PC-9 (cell line): ENCODE results near the gene NUP160. TPM values are rescaled to one million over a fixed set of nuclear protein-coding genes. Genes with fewer than 3 reads are reported as not detected.

Experiments used
- BruUV-seq: library from RNA; stranded (reverse); fragments of 400-500 nt; replicated peaks from 2 replicates; lab custom pipeline; 2021; lab: Mats Ljungman, UMichigan
- CTCF ChIA-PET: fragments of 300-600 bp; sonication (Branson Sonifier 250); formaldehyde crosslinking; loops from one replicate; lab custom pipeline; 2022; ENCODE audit warnings: antibody characterized with exemption; lab: Charles Lee
- POLR2A ChIA-PET: fragments of 300-600 bp; sonication (Branson Sonifier 250); formaldehyde crosslinking; loops from one replicate; lab custom pipeline; 2022; ENCODE audit warnings: antibody characterized with exemption; ENCODE audit not compliant: unreplicated experiment; lab: Charles Lee
- DNase-seq, 2 experiments: peaks; one replicate each; pipeline versions ENCODE4 v3.0.0 to v3.0.0-alpha.2; 2015 to 2022; ENCODE audit warnings: mixed read lengths in 1 of 2
- H2AFZ ChIP-seq: fragments of 200-600 bp; sonication (generic); 2 replicates; pipeline ENCODE4 v1.8.1; 2017; ENCODE audit warnings: antibody characterized with exemption
- H3F3A ChIP-seq: fragments of 200-600 bp; sonication (generic); 2 replicates; pipeline ENCODE4 v1.8.1; 2017; ENCODE audit warnings: antibody characterized with exemption, mild to moderate bottlenecking, low read depth; ENCODE audit not compliant: insufficient read depth
- H3K27ac ChIP-seq: fragments of 200-600 bp; sonication (generic); 2 replicates; pipeline ENCODE4 v1.6.1; 2016; ENCODE audit warnings: mixed run types
- H3K27me3 ChIP-seq: fragments of 200-600 bp; sonication (generic); 2 replicates; pipeline ENCODE4 v1.6.1; 2016; ENCODE audit warnings: low read depth, mixed run types; ENCODE audit not compliant: insufficient read depth
- H3K36me3 ChIP-seq: fragments of 200-600 bp; sonication (generic); 2 replicates; pipeline ENCODE4 v1.6.1; 2016; ENCODE audit warnings: low read depth, mixed run types
- H3K4me1 ChIP-seq: fragments of 200-600 bp; sonication (generic); replicated peaks from 2 replicates; pipeline ENCODE4 v1.6.1; 2016; ENCODE audit warnings: mixed run types; ENCODE audit not compliant: insufficient read depth
- H3K4me2 ChIP-seq: fragments of 200-600 bp; sonication (generic); 2 replicates; pipeline ENCODE4 v1.6.1; 2017; ENCODE audit warnings: mixed run types
- H3K4me3 ChIP-seq: fragments of 200-600 bp; sonication (generic); 2 replicates; pipeline ENCODE4 v1.6.1; 2016; ENCODE audit warnings: mixed run types
- H3K79me2 ChIP-seq: fragments of 200-600 bp; sonication (generic); 2 replicates; pipeline ENCODE4 v1.6.1; 2017; ENCODE audit warnings: low read depth, mixed run types
- H3K9me2 ChIP-seq: fragments of 200-600 bp; sonication (generic); 2 replicates; pipeline ENCODE4 v1.8.1; 2017; ENCODE audit warnings: mild to moderate bottlenecking; ENCODE audit not compliant: insufficient read depth
- H3K9me3 ChIP-seq: fragments of 200-600 bp; sonication (generic); 2 replicates; pipeline ENCODE4 v1.8.1; 2016; ENCODE audit warnings: low read depth; ENCODE audit not compliant: insufficient read depth
- H4K20me1 ChIP-seq: fragments of 200-600 bp; sonication (generic); 2 replicates; pipeline ENCODE4 v1.8.1; 2017; ENCODE audit not compliant: insufficient read depth
- CTCF ChIP-seq: fragments of 200-600 bp; sonication (generic); conservative IDR thresholded peaks from 2 replicates; pipeline ENCODE4 v1.6.1; 2017; ENCODE audit warnings: mixed run types, antibody characterized with exemption, mild to moderate bottlenecking, moderate library complexity
- EZH2 ChIP-seq: fragments of 200-600 bp; sonication (generic); IDR thresholded peaks from 2 replicates; pipeline ENCODE4 v1.8.0; 2017; ENCODE audit warnings: antibody characterized with exemption, low read depth
- intact Hi-C: fragments of 100-400 bp; cut with micrococcal nuclease; formaldehyde crosslinking; loops from one replicate; pipeline ENCODE4 v1.10.0; 2022; ENCODE audit not compliant: unreplicated experiment
- total RNA-seq: library from RNA; stranded (reverse); gene quantifications from 2 replicates; pipeline ENCODE4 v1.2.3, GENCODE V29; 2021

NUP160 gene
- total RNA-seq, 1 experiment from 2014 or later: 73.2 TPM

DNA sequence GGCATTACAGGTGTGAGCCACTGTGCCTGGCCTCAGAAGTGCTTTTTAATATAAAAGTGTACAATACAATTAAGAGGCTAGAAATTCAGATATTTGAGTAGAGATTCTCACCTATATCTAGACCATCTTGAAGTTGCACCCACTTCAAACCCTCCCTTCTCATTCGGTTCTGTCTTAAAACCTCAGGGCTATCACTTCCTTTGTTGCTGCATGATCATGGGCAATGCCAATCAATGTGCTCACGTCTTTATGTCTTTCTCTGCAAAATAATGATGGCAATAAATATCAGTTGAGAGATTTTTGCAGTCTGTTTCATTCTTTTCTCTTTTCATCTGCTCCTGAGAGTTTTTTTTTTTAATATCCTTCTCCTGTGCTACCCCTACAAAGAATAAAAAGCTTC lies 9.3 kb upstream of the NUP160 start:
- ChIA-PET POLR2A (no interaction called here), CTCF (interaction anchor here (1.1 kb wide), 1 partner anchor 67 kb away, joined by 3 read pairs; no protein-coding TSS in a partner anchor)
- H3K4me3 ChIP-seq: no peak overlapping the region
- no peaks in the 10 kb centered on the region for H3K79me2 ChIP-seq
- BruUV-seq: no TSS peak
- intact Hi-C loops: no loop called here
- H3K27me3 ChIP-seq: no peaks in the 10 kb centered on the region
- no peaks in the 10 kb centered on the region for H3K36me3 ChIP-seq
- peaks cover 16% of the 10 kb centered on the region for H3K4me1 ChIP-seq
- no peaks in the 10 kb centered on the region for H3K9me2 ChIP-seq
- DNase-seq: no peak
- H3F3A ChIP-seq: 0 out of 2 replicates have a peak, but pooled peaks cover 7% of the 10 kb centered on the region
- no peaks in the 10 kb centered on the region for H3K9me3 ChIP-seq
- no peak overlapping the region for H3K4me2 ChIP-seq
- TF ChIP-seq CTCF: no peak
- TF ChIP-seq EZH2: no peak
- no peaks in the 10 kb centered on the region for H4K20me1 ChIP-seq
- no peak overlapping the region for H2AFZ ChIP-seq
- no peak overlapping the region for H3K27ac ChIP-seq

DNA sequence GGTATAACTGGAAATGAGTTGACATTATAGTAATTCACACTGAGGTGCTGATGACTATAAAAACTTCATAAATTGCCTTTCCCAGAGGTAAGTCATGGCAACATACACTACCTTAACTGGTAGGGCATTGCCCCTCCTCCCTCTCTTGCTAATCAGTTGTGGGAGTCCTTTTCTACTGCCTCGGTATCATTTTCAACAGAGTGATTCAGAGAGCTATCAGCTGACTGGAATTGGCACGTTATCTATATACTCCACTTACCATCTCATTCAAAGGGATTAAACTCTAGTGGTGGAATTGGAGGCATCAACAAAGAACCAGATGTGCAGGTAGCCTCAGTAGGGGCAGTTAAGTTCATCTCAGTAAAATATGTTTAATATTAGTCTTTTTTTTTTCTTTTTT lies 8.0 kb upstream of the NUP160 start:
- CTCF ChIA-PET: interaction anchor here (0.7 kb wide), 1 partner anchor 121 kb away, joined by 13 read pairs; no protein-coding TSS in a partner anchor

DNA sequence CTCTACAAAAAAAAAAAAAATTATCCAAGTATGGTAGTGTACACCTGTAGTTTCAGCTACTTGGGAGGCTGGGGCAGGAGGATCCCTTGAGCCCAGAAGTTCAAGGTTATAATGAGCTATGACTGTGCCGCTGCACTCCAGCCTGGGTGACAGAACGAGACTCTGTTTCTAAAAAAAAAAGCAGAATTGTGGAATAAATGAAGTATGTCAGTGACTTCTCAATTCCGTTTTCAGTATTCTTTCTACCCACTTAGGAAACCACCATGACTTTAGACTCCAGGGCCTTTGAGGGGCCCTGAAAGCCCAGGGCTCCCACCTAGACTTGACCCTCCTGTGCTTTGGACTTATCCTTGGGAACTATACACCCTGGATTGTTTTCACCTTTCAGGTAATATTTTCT lies 6.5 kb upstream of the NUP160 start:
- Histone ChIP-seq H3K4me1 (peaks cover under 1% of the 10 kb centered on the region), H3K9me2 (no peaks in the 10 kb centered on the region), H3F3A (0 out of 2 replicates have a peak, but pooled peaks cover 7% of the 10 kb centered on the region), H3K36me3 (no peaks in the 10 kb centered on the region), H3K27ac (no peak overlapping the region), H3K4me3 (no peak overlapping the region), H3K9me3 (no peaks in the 10 kb centered on the region), H4K20me1 (no peaks in the 10 kb centered on the region), H3K79me2 (no peaks in the 10 kb centered on the region), H2AFZ (no peak overlapping the region), H3K27me3 (no peaks in the 10 kb centered on the region), H3K4me2 (no peak overlapping the region)
- intact Hi-C loops: no loop called here
- ChIA-PET CTCF (interaction anchor here (0.6 kb wide), 1 partner anchor 82 kb away, joined by 3 read pairs; no protein-coding TSS in a partner anchor), POLR2A (no interaction called here)
- DNase-seq: no peak
- TF ChIP-seq CTCF (no peak), EZH2 (no peak)
- no TSS peak for BruUV-seq

More for the DNA sequence above, 8.0 kb upstream of the NUP160 start:
- Histone ChIP-seq H3K36me3 (no peaks in the 10 kb centered on the region), H3K27ac (no peak overlapping the region), H3K9me3 (no peaks in the 10 kb centered on the region), H3K27me3 (no peaks in the 10 kb centered on the region), H3K9me2 (no peaks in the 10 kb centered on the region), H2AFZ (no peak overlapping the region), H3F3A (0 out of 2 replicates have a peak, but pooled peaks cover 7% of the 10 kb centered on the region), H3K79me2 (no peaks in the 10 kb centered on the region), H4K20me1 (no peaks in the 10 kb centered on the region), H3K4me1 (peaks cover 16% of the 10 kb centered on the region), H3K4me2 (no peak overlapping the region), H3K4me3 (no peak overlapping the region)
- intact Hi-C loops: no loop called here
- DNase-seq: no peak
- no TSS peak for BruUV-seq
- POLR2A ChIA-PET: interaction anchor here (0.6 kb wide), 1 partner anchor 252 kb away, joined by 5 read pairs; no protein-coding TSS in a partner anchor
- TF ChIP-seq CTCF: no peak
- no peak for TF ChIP-seq EZH2
